Measurements from ENCODE around the gene HAVCR2. TPM values are rescaled to one million over a fixed set of nuclear protein-coding genes. Genes with fewer than 3 reads are reported as not detected.
"Not testable (repeated sequence)": the region's sequence is repeated elsewhere in the genome, so short reads cannot be mapped to it uniquely, and the experiment has no call there.

HAVCR2 gene
- total RNA-seq, 2 experiments from 2014 or later: 12.6 to 15.9 TPM

- DNase-seq: no peak
- CTCF ChIA-PET: interaction anchor here (0.9 to 1.6 kb wide), 2 partner anchors 9 to 37 kb away, joined by 3 to 4 read pairs; no protein-coding TSS in a partner anchor
- no peak overlapping the region for H3K27ac Mint-ChIP-seq
- no peak for ATAC-seq
- no peak overlapping the region for H3K4me3 Mint-ChIP-seq
- POLR2A ChIA-PET: no interaction called here
- no peaks in the 10 kb centered on the region for H3K9me3 Mint-ChIP-seq (ENCODE audit: low read depth)
- no peaks in the 10 kb centered on the region for H3K4me1 Mint-ChIP-seq
- intact Hi-C loops (cut with DNase I, micrococcal nuclease): no loop called here
- H3K36me3 Mint-ChIP-seq (ENCODE audit: low read depth): no peaks in the 10 kb centered on the region
- H3K27me3 Mint-ChIP-seq: no peaks in the 10 kb centered on the region
These were observed 44.9 kb downstream of the HAVCR2 start for GRCh38 chr5:157063776-157064430.

- H3K36me3 Mint-ChIP-seq (ENCODE audit: low read depth): no peaks in the 10 kb centered on the region
- H3K4me3 Mint-ChIP-seq: no peak overlapping the region
- no peak for ATAC-seq
- H3K27ac Mint-ChIP-seq: no peak overlapping the region
- H3K27me3 Mint-ChIP-seq: no peaks in the 10 kb centered on the region
- ChIA-PET POLR2A (no interaction called here), CTCF (no interaction called here)
- H3K9me3 Mint-ChIP-seq (ENCODE audit: low read depth): no peaks in the 10 kb centered on the region
- no peak for DNase-seq
- no peaks in the 10 kb centered on the region for H3K4me1 Mint-ChIP-seq
- intact Hi-C loops (cut with DNase I, micrococcal nuclease): no loop called here
These were observed 49.0 kb downstream of the HAVCR2 start for GRCh38 chr5:157059891-157060290.

DNA sequence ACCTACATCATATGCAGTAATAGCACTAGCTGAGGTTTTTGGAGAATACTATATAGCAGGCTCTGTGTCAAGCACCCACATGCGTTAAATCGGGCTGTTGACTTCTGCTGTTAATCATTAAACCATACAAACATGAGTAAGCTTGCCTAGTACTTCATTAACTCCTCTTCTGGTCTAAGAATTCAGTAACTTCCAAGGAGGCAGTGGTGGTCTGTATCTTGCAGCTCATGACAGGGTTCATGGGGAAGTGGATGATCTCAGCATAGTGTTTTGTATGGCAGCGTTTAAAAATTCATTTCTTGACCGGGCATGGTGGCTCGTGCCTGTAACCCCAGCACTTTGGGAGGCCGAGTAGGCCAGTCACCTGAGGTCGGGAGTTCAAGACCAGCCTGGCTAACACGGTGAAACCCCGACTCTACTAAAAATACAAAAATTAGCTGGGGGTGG is 49.7 kb downstream of the HAVCR2 start, which contains the start of gene HAVCR1:
Gene HAVCR1 (minus strand): TSS at position 24 of the 447 bp plus-strand sequence. CDS start 1,173 bp downstream, outside the sequence.
- Mint-ChIP-seq H3K4me1 (no peaks in the 10 kb centered on the region), H3K4me3 (no peak within 1 kb of the TSS), H3K27me3 (no peaks in the 10 kb centered on the region), H3K27ac (no peak within 1 kb of the TSS), H3K36me3 (ENCODE audit: low read depth) (no peaks in the 10 kb centered on the region), H3K9me3 (ENCODE audit: low read depth) (no peaks in the 10 kb centered on the region)
- no peak for ATAC-seq
- POLR2A ChIA-PET: no interaction called here
- CTCF ChIA-PET: no interaction called here
- no peak for DNase-seq
- intact Hi-C loops (cut with DNase I, micrococcal nuclease): no loop called here

DNA sequence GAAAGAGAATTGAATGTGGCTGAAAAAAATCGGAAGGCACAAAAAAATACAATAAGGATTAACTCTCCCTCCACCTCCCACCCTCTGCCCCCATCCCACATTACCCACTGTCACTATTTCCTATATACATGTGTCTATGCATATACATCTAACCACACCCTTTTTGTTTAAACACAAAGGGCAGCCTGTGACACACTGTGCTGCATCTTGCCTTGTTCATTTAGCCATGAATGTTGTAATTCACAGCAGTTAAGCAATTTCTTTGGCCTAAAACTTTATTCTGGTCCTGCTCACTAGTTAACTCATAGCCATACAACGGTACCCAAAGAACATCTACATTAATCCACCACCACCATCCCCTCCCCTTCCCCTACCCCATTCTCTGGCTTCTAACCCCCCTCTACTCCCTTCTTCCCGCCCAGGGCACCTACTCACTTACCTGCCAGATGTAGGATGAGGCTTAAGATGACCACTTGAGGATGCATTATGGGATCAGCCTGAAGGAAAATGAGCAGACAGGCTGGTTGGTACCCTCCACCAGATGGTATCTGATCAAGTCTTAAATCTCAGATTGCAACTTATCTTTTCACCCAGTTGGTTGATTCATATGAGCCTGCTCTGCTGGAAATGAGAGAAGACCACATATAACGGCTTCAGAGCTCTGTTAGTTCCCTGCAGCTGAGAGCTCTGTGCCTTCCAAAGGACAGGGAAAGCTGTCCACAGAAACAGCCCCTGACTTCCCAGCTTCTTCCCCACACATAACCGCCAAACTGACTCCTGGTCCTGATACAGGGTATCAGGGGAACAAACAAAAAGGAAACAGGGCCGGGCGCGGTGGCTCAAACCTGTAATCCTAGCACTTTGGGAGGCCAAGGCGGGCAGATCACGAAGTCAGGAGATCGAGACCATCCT is 51.1 kb downstream of the HAVCR2 start:
- H3K4me1 Mint-ChIP-seq: no peaks in the 10 kb centered on the region
- ATAC-seq (no peak), DNase-seq (no peak)
- no peak overlapping the region for H3K4me3 Mint-ChIP-seq
- CTCF ChIA-PET: no interaction called here
- H3K27ac Mint-ChIP-seq: no peak overlapping the region
- intact Hi-C loops (cut with DNase I, micrococcal nuclease): no loop called here
- no peaks in the 10 kb centered on the region for H3K27me3 Mint-ChIP-seq
- POLR2A ChIA-PET: no interaction called here
- H3K9me3 Mint-ChIP-seq (ENCODE audit: low read depth): no peaks in the 10 kb centered on the region
- no peaks in the 10 kb centered on the region for H3K36me3 Mint-ChIP-seq (ENCODE audit: low read depth)

GRCh38 chr5:157056848-157057247 is 52.0 kb downstream of the HAVCR2 start:
- H3K9me3 Mint-ChIP-seq (ENCODE audit: low read depth); CTCF ChIA-PET; H3K4me3 Mint-ChIP-seq; H3K27ac Mint-ChIP-seq; intact Hi-C loops (cut with DNase I, micrococcal nuclease); H3K4me1 Mint-ChIP-seq; H3K27me3 Mint-ChIP-seq; POLR2A ChIA-PET; ATAC-seq; H3K36me3 Mint-ChIP-seq (ENCODE audit: low read depth); DNase-seq: not testable (repeated sequence)

- no peaks in the 10 kb centered on the region for H3K36me3 Mint-ChIP-seq (ENCODE audit: low read depth)
- no peaks in the 10 kb centered on the region for H3K9me3 Mint-ChIP-seq (ENCODE audit: low read depth)
- POLR2A ChIA-PET: no interaction called here
- H3K27me3 Mint-ChIP-seq: no peaks in the 10 kb centered on the region
- no peak overlapping the region for H3K27ac Mint-ChIP-seq
- H3K4me1 Mint-ChIP-seq: peaks cover 28% of the 10 kb centered on the region
- DNase-seq (no peak), ATAC-seq (no peak)
- H3K4me3 Mint-ChIP-seq: no peak overlapping the region
- CTCF ChIA-PET: interaction anchor here (0.5 kb wide), 1 partner anchor 281 kb away, joined by 3 read pairs; no protein-coding TSS in a partner anchor
- intact Hi-C loops (cut with DNase I, micrococcal nuclease): no loop called here
These were observed 57.1 kb downstream of the HAVCR2 start for GRCh38 chr5:157051604-157052245.

DNA sequence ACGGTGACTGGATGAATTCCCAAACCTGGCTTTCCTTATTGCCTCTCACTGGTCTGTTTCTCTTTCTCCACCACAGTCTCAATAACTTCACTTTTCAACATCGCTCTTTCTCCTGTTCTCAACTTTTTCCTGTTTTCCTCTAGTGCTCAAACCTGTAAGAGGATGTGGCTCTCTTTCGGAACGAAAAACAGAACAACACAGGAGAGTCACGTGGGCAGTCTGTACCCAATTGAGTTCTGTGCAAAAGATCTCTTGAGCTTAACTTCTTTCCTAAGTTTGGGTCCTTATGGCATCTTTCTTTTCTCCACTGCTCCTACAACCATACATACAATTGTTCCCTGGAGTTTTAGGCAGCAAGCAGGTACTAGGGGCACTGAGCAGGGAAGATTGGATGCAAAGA is 58.8 kb downstream of the HAVCR2 start:
- Mint-ChIP-seq H3K36me3 (ENCODE audit: low read depth) (no peaks in the 10 kb centered on the region), H3K4me3 (peak overlapping the region; percentile 7), H3K4me1 (peaks cover 33% of the 10 kb centered on the region), H3K27ac (peak overlapping the region; percentile 22), H3K9me3 (ENCODE audit: low read depth) (no peaks in the 10 kb centered on the region), H3K27me3 (no peaks in the 10 kb centered on the region)
- intact Hi-C loops (cut with DNase I, micrococcal nuclease): no loop called here
- ChIA-PET POLR2A (no interaction called here), CTCF (interaction anchor here (0.9 kb wide), 1 partner anchor 25 kb away, joined by 6 read pairs; no protein-coding TSS in a partner anchor)
- DNase-seq (no peak), ATAC-seq (peak; percentile 43)

- H3K27ac Mint-ChIP-seq: peak overlapping the region; percentile 22
- POLR2A ChIA-PET: no interaction called here
- DNase-seq: no peak
- no peaks in the 10 kb centered on the region for H3K36me3 Mint-ChIP-seq (ENCODE audit: low read depth)
- peaks cover 35% of the 10 kb centered on the region for H3K4me1 Mint-ChIP-seq
- H3K4me3 Mint-ChIP-seq: peak overlapping the region; percentile 7
- CTCF ChIA-PET: interaction anchor here (0.9 kb wide), 1 partner anchor 25 kb away, joined by 6 read pairs; no protein-coding TSS in a partner anchor
- H3K27me3 Mint-ChIP-seq: no peaks in the 10 kb centered on the region
- intact Hi-C loops (cut with DNase I, micrococcal nuclease): no loop called here
- no peaks in the 10 kb centered on the region for H3K9me3 Mint-ChIP-seq (ENCODE audit: low read depth)
- no peak for ATAC-seq
These were observed 59.2 kb downstream of the HAVCR2 start for GRCh38 chr5:157049605-157050004.

GRCh38 chr5:157047898-157048297 is 60.9 kb downstream of the HAVCR2 start:
- H3K9me3 Mint-ChIP-seq (ENCODE audit: low read depth): no peaks in the 10 kb centered on the region
- no peaks in the 10 kb centered on the region for H3K36me3 Mint-ChIP-seq (ENCODE audit: low read depth)
- H3K27me3 Mint-ChIP-seq: no peaks in the 10 kb centered on the region
- ChIA-PET CTCF (no interaction called here), POLR2A (no interaction called here)
- H3K27ac Mint-ChIP-seq: no peak overlapping the region
- no peak for DNase-seq
- H3K4me3 Mint-ChIP-seq: no peak overlapping the region
- ATAC-seq: no peak
- H3K4me1 Mint-ChIP-seq: peaks cover 39% of the 10 kb centered on the region
- intact Hi-C loops (cut with DNase I, micrococcal nuclease): no loop called here

DNA sequence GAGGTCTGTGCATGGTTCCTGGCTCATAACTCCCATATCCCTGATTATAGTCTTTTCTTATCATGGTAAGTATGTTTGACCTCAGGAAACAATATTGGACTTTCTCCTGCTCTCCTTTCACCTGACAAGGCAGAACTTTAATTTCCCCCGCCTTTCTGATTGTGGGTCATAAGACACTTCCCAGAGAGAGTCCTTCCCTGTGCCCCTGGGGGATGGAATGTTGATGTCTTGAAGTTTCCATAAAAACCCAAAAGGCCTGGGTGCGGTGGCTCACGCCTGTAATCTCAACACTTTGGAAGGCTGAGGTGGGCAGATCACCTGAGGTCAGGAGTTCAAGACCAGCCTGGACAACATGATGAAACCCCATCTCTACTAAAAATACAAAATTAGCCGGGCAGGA is 61.8 kb downstream of the HAVCR2 start:
- H3K36me3 Mint-ChIP-seq (ENCODE audit: low read depth); ATAC-seq; H3K9me3 Mint-ChIP-seq (ENCODE audit: low read depth); H3K27me3 Mint-ChIP-seq; POLR2A ChIA-PET; intact Hi-C loops (cut with DNase I, micrococcal nuclease); H3K4me3 Mint-ChIP-seq; DNase-seq: not testable (repeated sequence)
- Mint-ChIP-seq H3K27ac (peak overlapping the region; percentile 5), H3K4me1 (peaks cover 39% of the 10 kb centered on the region)
- CTCF ChIA-PET: interaction anchor here (0.6 kb wide), 1 partner anchor 21 kb away, joined by 3 read pairs; no protein-coding TSS in a partner anchor

- ATAC-seq (peak; percentile 94), DNase-seq (peak; percentile 41)
- POLR2A ChIA-PET: no interaction called here
- H3K36me3 Mint-ChIP-seq (ENCODE audit: low read depth): no peaks in the 10 kb centered on the region
- no peaks in the 10 kb centered on the region for H3K9me3 Mint-ChIP-seq (ENCODE audit: low read depth)
- H3K4me3 Mint-ChIP-seq: no peak overlapping the region
- H3K4me1 Mint-ChIP-seq: peaks cover 39% of the 10 kb centered on the region
- no peaks in the 10 kb centered on the region for H3K27me3 Mint-ChIP-seq
- H3K27ac Mint-ChIP-seq: no peak overlapping the region
- CTCF ChIA-PET: interaction anchor here (1.7 kb wide), 2 partner anchors 17 to 86 kb away, joined by 3 to 4 read pairs; no protein-coding TSS in a partner anchor
- intact Hi-C loops (cut with DNase I, micrococcal nuclease): no loop called here
These were observed 62.8 kb downstream of the HAVCR2 start for GRCh38 chr5:157046041-157046440.
